Stimulated activated CD4-positive, alpha-beta T cell treated with anti-CD3 and anti-CD28 coated beads, Interleukin-15, amount 100 ng/mL, for 48 hours (primary cell): ENCODE data around the gene IL17RD.

ENCODE experiments used
- DNase-seq, 2 donors: peaks; one replicate each; pipeline ENCODE4 v3.0.0-alpha.2; 2020; ENCODE audit warnings: low read depth in 2 of 2

IL17RD gene

DNA sequence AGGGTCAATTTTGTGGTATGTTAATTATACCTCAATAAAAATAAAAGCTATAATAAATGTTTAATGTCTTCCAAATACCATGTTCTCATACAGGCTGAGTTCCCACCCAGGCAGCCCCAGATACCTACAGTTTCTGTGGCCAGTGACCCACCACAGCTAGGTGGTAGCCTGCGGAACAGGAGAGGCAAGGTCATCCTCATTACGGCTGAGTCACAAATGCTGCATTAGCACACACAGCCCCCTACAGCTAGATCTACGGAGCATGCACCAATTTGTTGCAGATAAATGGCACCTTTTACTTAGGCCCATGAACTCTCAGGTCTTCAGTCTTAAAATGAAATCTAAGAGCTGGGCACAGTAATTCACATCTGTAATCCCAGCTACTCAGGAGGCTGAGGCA, 99.6 kb downstream of the IL17RD start:
- no peak for DNase-seq

DNA sequence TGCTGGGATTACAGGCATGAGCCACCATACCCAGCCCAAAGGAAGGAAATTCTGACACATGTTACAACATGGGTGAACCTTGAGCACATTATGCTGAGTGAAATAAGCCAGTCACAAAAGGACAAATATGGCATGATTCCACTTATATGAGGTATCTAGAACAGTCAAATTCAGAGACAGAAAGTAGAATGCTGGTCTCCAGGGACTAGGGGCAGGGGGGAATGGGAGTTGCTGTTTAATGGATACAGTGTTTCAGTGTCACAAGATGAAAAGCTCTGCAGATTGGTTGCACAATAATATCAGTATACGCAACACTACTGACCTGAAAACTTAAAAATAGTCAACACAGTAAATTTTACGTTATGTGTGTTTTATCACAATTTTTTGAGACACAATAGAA, 100.6 kb downstream of the IL17RD start:
- no peak for DNase-seq

- no peak for DNase-seq
Measured at GRCh38 chr3:57064001-57064400, 101.2 kb downstream of the IL17RD start.

DNA sequence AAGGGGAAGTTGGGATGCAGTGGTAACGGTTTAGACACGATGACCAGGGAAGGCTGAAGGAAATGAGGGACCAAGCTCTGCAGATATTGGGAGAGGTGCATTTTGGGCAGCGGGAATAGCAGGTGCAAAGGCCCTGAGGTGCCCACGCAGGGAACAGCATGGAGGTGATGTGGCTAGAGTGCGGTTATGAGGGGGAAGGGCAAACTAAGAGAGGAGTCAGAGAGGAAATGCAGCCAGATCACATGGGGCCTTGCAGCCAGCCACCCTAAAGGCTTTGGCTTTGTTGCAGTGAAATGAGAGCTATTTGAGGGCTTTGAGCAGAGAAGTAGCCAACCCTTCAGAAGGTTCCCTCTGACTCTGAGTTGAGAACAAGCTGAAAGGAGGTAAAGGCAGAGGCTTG, 102.1 kb downstream of the IL17RD start:
- no peak for DNase-seq

DNA sequence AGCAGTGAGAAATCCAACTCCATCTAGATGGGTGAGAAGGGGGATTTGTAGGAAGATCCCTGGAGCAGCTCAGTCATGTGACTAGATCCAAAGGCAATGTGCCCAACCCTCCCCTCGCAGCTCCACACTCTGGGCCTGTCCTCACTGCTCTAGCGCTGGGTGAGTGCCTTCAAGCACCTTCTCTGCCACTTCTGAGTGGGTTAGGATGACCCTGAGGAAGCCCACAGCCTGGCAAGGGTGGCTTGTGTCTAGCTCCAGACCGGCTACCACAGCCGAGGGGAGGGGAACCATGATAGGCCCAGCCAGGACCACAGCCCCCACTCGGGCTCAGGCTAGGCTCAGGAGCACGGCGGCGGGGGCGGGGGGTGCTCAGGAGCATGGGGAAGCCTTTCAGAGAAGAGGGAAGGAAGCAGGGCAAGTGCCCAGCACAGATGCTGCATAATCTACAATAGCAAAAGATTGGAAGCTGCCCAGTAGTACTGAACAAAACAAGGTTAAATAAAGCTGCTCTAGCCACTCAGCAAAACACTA, 103.0 kb downstream of the IL17RD start:
- DNase-seq, result no peak

DNA sequence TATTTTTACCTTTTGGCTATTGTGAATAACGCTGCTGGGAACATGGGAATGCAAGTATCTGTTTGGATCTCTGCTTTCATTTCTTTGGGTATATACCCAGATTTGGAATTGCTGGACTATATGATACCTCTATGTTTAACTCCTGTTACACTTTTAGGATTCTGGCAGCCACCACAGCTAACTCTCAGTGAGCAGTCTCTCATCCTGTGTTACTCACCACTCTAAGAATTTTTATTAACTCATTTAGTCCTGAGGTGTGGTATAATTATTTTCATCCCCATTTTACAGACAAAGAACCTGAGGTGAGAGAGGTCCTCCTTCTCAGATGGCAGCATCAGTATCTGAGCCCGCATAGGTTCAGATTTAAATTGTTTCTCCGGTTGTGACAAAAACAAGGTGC, 103.6 kb downstream of the IL17RD start:
- DNase-seq, result no peak

DNA sequence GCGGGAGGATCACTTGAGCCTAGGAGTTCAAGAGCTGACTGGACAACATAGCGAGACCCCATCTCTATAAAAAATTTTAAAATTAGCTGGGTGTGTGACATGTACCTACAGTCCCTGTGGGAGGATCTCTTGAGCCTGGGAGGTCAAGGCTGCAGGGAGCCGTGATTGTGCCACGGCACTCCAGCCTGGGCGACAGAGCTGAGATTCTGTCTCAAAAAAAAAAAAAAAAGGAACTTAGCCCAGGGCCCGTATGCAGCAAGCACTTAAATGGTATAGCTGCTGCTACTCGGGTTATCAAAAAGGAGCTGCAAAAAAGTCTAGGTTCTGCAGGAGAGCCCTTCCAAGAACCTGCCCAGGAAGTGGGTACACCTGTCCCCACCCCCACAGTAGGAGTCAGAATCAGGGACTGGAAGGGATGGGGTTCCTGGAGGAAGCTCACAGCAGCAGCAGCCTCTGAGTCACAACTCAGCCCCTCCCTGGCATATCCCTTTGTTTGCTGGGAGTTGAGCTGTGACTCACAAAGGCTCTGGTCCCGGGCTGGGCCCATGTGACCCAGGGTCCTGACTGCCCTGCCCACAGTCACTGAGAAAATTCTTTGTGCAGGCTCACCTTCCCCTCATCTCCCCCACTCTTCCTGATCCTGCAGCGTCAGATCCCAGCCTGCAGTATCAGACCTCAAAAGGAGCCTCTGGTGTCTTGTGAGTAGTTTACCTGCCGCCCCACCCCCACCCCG, 104.9 kb downstream of the IL17RD start, which contains the start of gene SPATA12:
Gene SPATA12 (plus strand): TSS at position 576 of the 733 bp plus-strand sequence. CDS start 13,031 bp downstream, outside the sequence.
- DNase-seq, result no peak

GRCh38 chr3:57059411-57059810, 105.7 kb downstream of the IL17RD start:
- DNase-seq, result no peak

DNA sequence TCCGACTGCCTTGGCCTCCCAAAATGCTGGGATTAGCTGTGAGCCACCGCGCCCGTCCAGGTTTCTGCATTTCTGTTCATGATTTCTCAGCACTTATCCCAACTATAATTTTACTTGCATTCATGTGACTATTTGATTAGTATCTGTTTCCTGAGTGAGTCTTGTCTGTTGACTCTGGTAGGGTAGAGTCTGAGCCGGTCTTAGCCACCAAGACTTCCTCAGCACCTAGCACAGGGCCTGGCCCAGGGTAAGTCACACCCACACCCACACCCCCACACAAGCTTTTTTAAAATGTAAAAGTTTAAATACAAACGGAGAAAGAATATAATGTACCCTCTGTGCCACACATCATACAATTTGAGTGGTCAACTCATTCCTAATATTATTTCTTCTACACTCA, 107.8 kb downstream of the IL17RD start:
- DNase-seq, result no peak

DNA sequence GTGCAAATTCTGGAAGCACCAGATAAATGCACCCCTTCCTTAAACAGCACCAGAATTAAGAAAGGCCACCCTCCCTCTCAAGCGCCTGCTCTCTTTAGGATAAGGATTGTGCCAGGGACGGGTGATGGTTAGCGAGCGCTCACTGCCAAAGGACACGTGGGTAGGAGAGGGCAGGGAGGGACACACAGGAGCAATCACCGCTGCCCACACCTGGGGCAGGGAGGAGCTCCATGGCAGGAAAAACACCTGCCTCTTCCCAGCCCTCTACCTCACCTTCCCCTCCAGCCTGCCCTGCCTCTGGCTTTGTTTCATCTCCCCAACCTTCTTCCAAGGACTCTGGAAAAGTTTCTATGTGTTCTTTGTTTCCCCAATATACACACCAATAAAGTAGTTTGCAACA, 112.0 kb downstream of the IL17RD start:
- no peak for DNase-seq

DNA sequence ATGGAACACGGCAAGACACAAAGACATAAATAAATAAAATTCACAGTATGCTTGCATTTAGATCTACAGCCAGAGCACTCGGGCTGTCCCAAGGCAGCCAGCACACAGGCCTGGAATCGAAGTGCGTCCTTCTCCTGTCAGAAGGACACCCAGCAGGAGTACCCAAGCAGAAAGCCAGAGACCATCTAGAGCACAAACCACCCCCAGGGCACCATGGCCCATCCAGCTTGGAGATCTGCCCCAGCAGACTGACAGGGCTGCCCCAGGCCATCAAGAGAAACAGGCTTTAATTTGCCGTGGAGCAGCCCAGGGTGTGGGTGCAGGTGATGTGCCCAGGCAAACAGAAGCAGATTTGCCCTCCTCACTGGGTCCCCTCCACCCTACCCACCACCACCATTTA, 112.5 kb downstream of the IL17RD start:
- no peak for DNase-seq

DNA sequence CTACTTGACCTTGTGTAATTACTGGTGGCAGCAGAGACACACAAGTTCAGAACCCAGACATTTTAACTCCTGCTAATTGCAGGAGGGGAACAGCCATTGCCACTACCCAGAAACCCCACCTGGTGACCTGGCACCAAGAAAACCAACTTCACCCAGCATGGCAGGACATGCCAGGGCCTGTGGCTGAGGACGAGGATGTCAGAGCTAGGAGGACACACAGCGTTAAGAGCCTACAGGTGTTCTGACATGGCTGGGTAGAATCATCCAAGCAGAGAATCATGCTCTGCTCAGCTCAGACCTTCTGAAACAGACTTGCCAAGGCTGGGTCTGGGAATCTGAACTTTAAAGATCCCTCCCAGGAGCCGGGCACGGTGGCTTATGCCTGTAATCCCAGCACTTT, 116.4 kb downstream of the IL17RD start:
- DNase-seq, result no peak

DNA sequence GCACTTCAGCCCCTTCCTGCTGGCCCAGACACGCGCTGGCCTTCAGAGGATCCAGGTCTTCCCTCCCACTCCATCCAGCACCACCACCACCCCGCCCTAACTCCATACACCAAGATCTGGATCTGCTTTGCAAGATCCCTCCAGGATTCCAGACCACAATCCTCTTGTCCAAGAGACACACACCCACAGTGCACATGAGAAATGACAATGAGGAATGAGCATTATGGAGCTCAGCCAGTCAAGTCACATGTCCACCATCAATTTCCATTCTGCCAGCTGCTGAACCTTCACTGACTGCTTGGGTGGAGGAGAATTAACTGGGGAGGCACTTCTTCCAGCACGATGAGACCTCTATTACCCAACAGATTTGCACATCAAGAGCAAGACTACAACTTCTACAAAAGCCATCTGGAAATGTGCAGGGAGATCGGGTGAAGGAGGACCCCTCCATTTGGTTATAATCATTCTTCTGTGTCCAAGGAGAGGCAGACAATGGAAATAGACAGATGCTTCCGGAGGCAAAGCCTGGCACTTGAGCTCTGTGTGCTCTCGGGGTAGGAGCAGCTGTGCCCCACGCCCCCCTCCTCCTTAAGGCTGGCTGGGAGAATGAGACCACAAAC, 117.0 kb downstream of the IL17RD start:
- DNase-seq, result no peak

GRCh38 chr3:57046101-57046765, 118.9 kb downstream of the IL17RD start:
- no peak for DNase-seq

GRCh38 chr3:57043518-57043917, 121.6 kb downstream of the IL17RD start:
- no peak for DNase-seq

DNA sequence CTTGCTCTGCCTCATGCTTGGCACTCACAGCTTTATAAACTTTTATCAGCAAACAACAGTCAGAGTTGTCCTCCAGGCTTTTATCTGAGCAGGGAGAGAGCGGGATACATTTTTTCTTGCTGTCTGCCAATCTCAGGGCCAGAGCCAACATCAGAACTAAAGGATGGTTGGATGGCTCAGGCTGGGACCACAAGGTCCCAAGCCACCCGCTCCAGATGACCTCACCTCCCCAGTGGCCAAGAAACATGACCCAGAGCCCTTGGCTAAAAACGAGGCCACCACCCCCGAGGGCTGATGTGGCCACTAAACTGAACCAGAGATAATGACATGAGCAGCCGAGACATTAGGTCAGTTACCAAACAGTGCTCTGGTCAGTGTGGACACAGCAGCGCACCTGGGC, 123.5 kb downstream of the IL17RD start:
- DNase-seq, result no peak
